ENCODE results near the gene RASSF8.

Gene RASSF8

DNA sequence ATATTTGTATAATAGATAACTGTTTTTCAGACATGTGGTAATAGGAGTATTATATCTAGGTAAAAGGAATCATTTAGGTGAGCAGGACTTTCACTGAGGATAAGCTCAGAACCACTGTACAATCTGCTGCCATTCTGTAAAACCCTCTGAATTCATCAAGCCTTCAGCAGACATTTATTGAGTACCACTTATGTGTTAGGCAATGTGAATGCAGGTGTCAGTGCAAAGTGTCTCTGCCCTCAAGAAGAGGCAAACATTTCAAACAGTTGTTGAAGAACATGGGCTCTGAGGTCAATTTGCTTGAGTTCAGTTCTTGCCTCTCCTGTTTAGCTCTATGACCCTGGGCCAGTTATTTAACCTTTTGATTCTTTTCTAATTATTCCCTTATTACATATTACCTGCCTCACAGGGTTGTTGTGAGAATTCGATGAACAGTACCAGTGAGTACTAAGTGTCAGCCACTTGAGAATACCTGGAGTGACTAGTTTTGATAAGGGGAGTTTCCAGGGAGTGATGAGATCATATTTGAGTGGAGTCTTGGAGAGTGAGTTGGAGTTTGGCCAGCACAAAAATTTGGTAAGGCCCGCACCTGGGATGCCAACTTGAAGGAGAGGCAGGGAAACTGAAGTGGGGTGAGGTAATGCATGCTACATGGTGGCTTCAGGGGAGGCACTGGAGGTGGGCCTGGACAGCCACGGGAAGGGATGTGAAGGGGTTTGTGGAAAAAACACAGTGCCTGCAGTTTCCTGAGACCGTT is 33.7 kb downstream of the RASSF8 start:
- H3K4me1 ChIP-seq (ENCODE audit: insufficient read depth, low read length), result peaks cover 49% of the 10 kb centered on the region
- no peak overlapping the region for H3K9ac ChIP-seq (ENCODE audit: low read depth, low read length)
- no peaks in the 10 kb centered on the region for H3K9me3 ChIP-seq (ENCODE audit: control insufficient read depth, insufficient read depth, low read length)
- H3K36me3 ChIP-seq (ENCODE audit: insufficient read depth, low read length), result no peaks in the 10 kb centered on the region

DNA sequence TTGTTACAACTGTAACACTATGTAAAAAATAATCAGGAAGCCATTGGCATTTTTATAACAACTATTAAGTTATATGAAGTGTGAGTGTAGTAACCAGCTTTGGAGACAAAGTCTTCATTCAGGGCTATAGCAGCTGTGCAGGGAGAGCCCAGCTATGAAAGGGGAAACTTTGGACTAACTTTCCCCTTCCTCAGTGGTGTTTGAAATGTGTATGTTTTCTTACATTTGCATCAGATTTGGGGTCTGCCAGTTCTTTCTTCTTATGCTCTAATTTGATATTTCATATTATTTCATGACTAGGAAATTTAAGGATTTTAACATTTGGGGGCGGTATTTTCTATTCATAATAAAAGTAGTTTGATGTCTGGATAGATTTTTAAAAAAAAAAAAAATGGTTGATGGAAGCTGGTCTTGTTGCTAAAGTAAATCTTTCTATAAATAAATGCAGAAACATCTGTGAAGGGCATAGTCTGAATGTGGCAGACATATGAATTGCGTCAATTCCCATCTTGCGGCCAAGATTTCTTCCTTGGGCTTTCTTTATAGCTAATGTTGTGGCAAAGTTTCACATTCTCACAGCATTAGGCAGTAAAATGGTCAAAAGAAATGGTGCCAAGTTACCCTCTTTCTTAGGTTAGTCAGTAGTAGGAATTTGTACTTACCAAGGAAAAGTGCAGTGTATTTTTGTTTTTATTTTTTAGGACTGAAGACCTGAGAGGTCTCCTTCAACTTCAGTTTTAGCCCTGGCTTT is 35.6 kb downstream of the RASSF8 start:
- Histone ChIP-seq H3K9me3 (ENCODE audit: control insufficient read depth, insufficient read depth, low read length) (no peaks in the 10 kb centered on the region), H3K4me1 (ENCODE audit: insufficient read depth, low read length) (peaks cover 52% of the 10 kb centered on the region), H3K9ac (ENCODE audit: low read depth, low read length) (no peak overlapping the region), H3K36me3 (ENCODE audit: insufficient read depth, low read length) (no peaks in the 10 kb centered on the region)

DNA sequence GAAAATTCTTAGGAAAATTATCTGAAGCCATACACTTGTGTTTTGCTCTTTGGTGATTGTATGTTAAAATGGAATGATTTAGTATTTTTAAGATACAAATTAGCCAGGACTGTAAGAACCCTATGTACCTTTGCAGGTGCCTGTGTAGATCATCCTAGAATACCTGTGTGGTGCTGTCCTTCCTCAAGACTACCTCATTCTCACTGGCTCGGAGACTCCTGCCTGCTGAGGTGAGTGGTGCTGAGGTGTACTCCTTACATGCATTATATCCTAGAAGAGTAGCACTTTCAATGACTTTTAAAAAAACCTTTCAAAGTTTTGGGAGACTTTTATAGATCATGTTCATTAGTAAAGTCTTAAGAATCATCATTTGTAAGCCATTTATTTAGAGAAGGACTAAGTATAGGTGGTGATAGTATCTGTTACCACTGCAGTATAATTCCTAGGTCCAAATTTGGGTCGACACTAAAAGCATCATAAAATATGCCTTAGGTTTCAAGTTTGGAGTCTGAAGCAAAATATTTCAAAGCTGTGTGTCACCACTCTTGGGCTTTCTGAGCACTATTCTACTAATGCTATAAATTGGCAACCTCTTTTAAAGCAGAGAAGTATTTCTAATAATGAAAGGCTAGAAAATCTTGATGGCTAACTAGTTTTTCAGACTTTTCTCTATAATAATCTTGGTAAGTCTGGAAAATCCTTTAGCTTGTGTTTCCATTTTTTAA is 36.6 kb downstream of the RASSF8 start:
- H3K36me3 ChIP-seq (ENCODE audit: insufficient read depth, low read length), result no peaks in the 10 kb centered on the region
- no peaks in the 10 kb centered on the region for H3K9me3 ChIP-seq (ENCODE audit: control insufficient read depth, insufficient read depth, low read length)
- H3K4me1 ChIP-seq (ENCODE audit: insufficient read depth, low read length), result peaks cover 52% of the 10 kb centered on the region
- H3K9ac ChIP-seq (ENCODE audit: low read depth, low read length), result no peak overlapping the region

- no peak overlapping the region for H3K9ac ChIP-seq (ENCODE audit: low read depth, low read length)
- peaks cover 52% of the 10 kb centered on the region for H3K4me1 ChIP-seq (ENCODE audit: insufficient read depth, low read length)
- no peaks in the 10 kb centered on the region for H3K36me3 ChIP-seq (ENCODE audit: insufficient read depth, low read length)
Measured at GRCh38 chr12:25995906-25996305, 37.4 kb downstream of the RASSF8 start.

GRCh38 chr12:25996677-25997076 is 38.2 kb downstream of the RASSF8 start:
- Histone ChIP-seq H3K9me3 (ENCODE audit: control insufficient read depth, insufficient read depth, low read length) (no peaks in the 10 kb centered on the region), H3K4me1 (ENCODE audit: insufficient read depth, low read length) (peaks cover 52% of the 10 kb centered on the region), H3K9ac (ENCODE audit: low read depth, low read length) (no peak overlapping the region)

More at GRCh38 chr12:25995906-25996305, 37.4 kb downstream of the RASSF8 start:
- no peaks in the 10 kb centered on the region for H3K9me3 ChIP-seq (ENCODE audit: control insufficient read depth, insufficient read depth, low read length)

DNA sequence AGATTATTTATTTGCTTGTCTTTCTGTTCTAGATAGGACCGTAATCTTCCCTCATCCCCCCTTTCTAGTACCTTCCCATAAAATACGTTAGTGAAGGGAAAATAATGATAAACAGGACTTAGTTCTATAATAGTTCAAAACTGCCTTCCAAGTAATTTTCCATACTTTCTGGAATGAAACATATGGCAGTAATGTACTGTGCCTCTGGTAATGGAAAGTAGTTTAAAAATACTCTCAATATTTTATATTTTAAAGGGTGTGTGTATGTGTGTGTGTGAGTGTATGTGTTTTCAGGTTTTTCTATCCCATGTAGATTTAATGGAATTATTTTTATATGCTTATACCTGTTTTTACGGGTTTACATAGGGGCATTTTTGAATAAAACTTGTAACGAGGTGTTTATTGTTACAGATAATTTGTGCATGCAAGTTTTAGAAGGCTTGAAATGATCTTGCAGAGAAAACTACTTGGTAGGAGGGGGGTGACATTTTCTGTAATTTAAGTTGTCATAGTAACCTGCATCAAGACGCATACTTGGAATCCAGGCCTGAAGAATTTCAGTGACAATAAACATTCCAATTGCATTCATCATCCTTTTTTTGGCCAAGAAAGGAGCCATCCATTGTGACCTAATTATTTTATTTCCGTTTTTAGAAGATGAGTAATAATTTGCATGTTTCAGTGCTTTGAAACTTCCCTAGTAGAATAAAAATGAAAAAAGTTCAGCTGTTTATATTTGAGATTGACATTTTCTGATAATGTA is 38.9 kb downstream of the RASSF8 start:
- H3K9me3 ChIP-seq (ENCODE audit: control insufficient read depth, insufficient read depth, low read length), result no peaks in the 10 kb centered on the region
- H3K36me3 ChIP-seq (ENCODE audit: insufficient read depth, low read length), result no peaks in the 10 kb centered on the region
- no peak overlapping the region for H3K9ac ChIP-seq (ENCODE audit: low read depth, low read length)
- peaks cover 46% of the 10 kb centered on the region for H3K4me1 ChIP-seq (ENCODE audit: insufficient read depth, low read length)

More at GRCh38 chr12:25996677-25997076, 38.2 kb downstream of the RASSF8 start:
- no peaks in the 10 kb centered on the region for H3K36me3 ChIP-seq (ENCODE audit: insufficient read depth, low read length)

DNA sequence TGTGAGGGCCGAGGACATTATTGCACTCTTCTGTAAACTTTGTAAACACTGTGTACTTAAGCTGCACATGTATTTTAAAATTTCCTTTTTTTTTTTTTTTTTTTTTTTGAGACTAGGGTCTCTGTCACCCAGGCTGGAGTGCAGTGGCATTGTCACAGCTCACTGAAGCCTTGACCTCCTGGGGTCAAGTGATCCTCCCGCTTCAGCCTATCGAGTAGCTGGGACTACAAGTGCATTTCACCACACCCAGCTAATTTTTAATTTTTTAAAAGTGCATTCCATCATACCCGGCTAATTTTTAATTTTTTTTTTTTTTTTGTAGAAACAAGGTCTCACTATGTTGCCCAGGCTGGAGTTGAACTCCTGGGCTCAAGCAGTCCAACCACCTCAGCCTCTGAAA is 42.4 kb downstream of the RASSF8 start:
- H3K9ac ChIP-seq (ENCODE audit: low read depth, low read length), result no peak overlapping the region
- H3K4me1 ChIP-seq (ENCODE audit: insufficient read depth, low read length), result peaks cover 24% of the 10 kb centered on the region
- H3K36me3 ChIP-seq (ENCODE audit: insufficient read depth, low read length), result no peaks in the 10 kb centered on the region
- H3K9me3 ChIP-seq (ENCODE audit: control insufficient read depth, insufficient read depth, low read length), result peaks cover 7% of the 10 kb centered on the region; the same call in 1 of the 2 replicates

DNA sequence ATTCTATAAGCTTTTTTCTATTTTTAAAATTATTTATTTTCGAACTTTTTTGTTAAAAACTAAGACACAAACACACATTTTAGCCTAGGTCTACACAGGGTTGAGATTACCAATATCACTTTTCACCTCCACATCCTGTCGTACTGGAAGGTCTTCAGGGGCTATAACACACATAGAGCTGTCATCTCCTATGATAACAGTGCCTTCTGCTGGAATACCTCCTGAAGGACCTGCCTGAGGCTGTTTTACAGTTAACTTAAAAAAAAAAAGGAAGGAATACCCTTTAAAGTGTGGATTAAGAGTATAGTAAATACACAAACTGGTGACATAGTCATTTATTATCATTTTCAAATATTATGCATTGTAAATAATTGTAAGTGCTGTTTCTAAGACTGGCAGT is 43.0 kb downstream of the RASSF8 start:
- H3K9ac ChIP-seq (ENCODE audit: low read depth, low read length), result no peak overlapping the region
- H3K36me3 ChIP-seq (ENCODE audit: insufficient read depth, low read length), result no peaks in the 10 kb centered on the region
- H3K4me1 ChIP-seq (ENCODE audit: insufficient read depth, low read length), result peaks cover 18% of the 10 kb centered on the region
- peaks cover 7% of the 10 kb centered on the region; the same call in 1 of the 2 replicates for H3K9me3 ChIP-seq (ENCODE audit: control insufficient read depth, insufficient read depth, low read length)

DNA sequence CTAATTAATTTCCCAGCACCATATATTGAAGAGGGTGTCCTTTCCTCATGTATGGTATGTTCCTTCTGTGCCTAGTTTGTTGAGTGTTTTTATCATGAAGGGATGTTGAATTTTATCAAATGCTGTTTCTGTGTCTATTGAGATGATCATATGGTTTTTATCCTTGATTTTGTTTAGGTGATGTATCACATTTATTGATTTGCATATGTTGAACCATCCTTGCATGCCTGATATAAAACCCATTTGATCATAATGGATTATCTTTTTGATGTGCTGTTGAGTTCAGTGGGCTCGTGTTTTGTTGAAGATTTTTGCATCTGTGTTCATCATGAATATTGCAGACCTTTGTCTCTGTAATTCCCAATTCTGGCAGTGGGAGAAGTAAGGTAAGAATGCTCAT is 44.6 kb downstream of the RASSF8 start:
- peaks cover 9% of the 10 kb centered on the region; the same call in 1 of the 2 replicates for H3K4me1 ChIP-seq (ENCODE audit: insufficient read depth, low read length)
- peaks cover 7% of the 10 kb centered on the region; the same call in 1 of the 2 replicates for H3K9me3 ChIP-seq (ENCODE audit: control insufficient read depth, insufficient read depth, low read length)
- no peak overlapping the region for H3K9ac ChIP-seq (ENCODE audit: low read depth, low read length)
- H3K36me3 ChIP-seq (ENCODE audit: insufficient read depth, low read length), result no peaks in the 10 kb centered on the region

DNA sequence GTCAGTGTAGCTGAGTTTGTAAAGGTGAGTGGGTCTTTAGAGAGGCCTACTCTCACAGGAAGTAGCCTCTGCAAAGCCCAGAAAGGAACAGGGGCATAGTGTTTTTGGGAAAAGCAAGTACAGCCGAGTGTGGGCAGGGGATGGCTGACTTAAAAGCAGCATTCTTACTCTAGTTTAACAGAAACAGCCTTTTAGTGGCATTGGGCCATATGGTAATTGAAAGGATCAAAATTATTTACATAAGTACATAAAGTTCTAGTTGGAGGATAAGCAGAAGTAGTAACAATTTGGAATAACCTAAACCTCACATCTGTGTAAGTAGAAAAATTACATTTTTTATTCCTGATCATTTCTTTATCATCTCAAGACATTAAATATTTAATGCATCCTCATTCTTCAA is 49.1 kb downstream of the RASSF8 start:
- H3K9me3 ChIP-seq (ENCODE audit: control insufficient read depth, insufficient read depth, low read length), result peaks cover 6% of the 10 kb centered on the region; the same call in 1 of the 2 replicates
- peaks cover 17% of the 10 kb centered on the region for H3K4me1 ChIP-seq (ENCODE audit: insufficient read depth, low read length)
- H3K9ac ChIP-seq (ENCODE audit: low read depth, low read length), result no peak overlapping the region
- H3K36me3 ChIP-seq (ENCODE audit: insufficient read depth, low read length), result no peaks in the 10 kb centered on the region

DNA sequence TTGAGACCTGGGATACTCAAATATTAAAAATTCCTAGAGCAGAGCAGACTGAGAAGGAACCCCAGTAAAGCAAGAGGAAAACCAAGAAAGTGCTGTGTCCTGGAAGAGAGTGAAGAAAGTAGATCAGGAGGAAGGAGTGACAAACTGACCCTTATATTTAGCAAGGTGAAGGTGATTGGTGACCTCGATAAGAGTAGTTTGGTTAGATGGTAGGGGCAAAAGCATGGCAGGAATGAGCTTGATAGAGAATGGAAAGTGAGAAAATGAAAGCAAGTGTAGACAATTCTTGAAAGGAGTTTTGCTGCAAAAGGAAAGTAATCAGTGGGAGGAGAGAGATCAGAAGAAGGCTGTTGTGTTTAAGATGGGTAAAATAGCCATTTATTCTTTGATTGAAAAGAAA is 51.1 kb downstream of the RASSF8 start:
- no peak overlapping the region for H3K9ac ChIP-seq (ENCODE audit: low read depth, low read length)
- peaks cover 17% of the 10 kb centered on the region for H3K4me1 ChIP-seq (ENCODE audit: insufficient read depth, low read length)
- H3K36me3 ChIP-seq (ENCODE audit: insufficient read depth, low read length), result no peaks in the 10 kb centered on the region
- H3K9me3 ChIP-seq (ENCODE audit: control insufficient read depth, insufficient read depth, low read length), result no peaks in the 10 kb centered on the region

- Histone ChIP-seq H3K4me1 (ENCODE audit: insufficient read depth, low read length) (peaks cover 21% of the 10 kb centered on the region), H3K9ac (ENCODE audit: low read depth, low read length) (no peak overlapping the region), H3K36me3 (ENCODE audit: insufficient read depth, low read length) (no peaks in the 10 kb centered on the region)
Measured at GRCh38 chr12:26010293-26010821, 51.9 kb downstream of the RASSF8 start.

GRCh38 chr12:26011099-26011498 is 52.6 kb downstream of the RASSF8 start:
- no peaks in the 10 kb centered on the region for H3K36me3 ChIP-seq (ENCODE audit: insufficient read depth, low read length)
- peaks cover 27% of the 10 kb centered on the region for H3K4me1 ChIP-seq (ENCODE audit: insufficient read depth, low read length)
- H3K9me3 ChIP-seq (ENCODE audit: control insufficient read depth, insufficient read depth, low read length), result no peaks in the 10 kb centered on the region
- no peak overlapping the region for H3K9ac ChIP-seq (ENCODE audit: low read depth, low read length)

More at GRCh38 chr12:26010293-26010821, 51.9 kb downstream of the RASSF8 start:
- no peaks in the 10 kb centered on the region for H3K9me3 ChIP-seq (ENCODE audit: control insufficient read depth, insufficient read depth, low read length)
